Lower leg skin (tissue), 4 donors: ENCODE data around the gene HGS. TPM values are rescaled to one million over a fixed set of nuclear protein-coding genes. Genes with fewer than 3 reads are reported as not detected.

Source experiments
- DNase-seq, 2 donors: peaks; one replicate each; pipeline ENCODE4 v3.0.0-alpha.2; 2019; ENCODE audit warnings: low spot score in 2 of 2
- H3K4me3 ChIP-seq: fragments of 200-600 bp; sonication (generic); 2 replicates; pipeline ENCODE4 v1.5.1; 2017; ENCODE audit warnings: mild to moderate bottlenecking, low read depth; ENCODE audit not compliant: poor library complexity, severe bottlenecking
- POLR2A ChIP-seq, 2 donors: fragments of 450-650 bp; IDR thresholded peaks; one replicate each; pipeline ENCODE4 v1.6.1; 2016 to 2017; ENCODE audit warnings: antibody characterized with exemption in 2 of 2, mild to moderate bottlenecking in 1 of 2, moderate library complexity in 1 of 2
- WGBS, 2 donors: methylation state at CpG; one replicate each; pipeline ENCODE4 v1.1.5; 2018; 5-methylcytosine and 5-hydroxymethylcytosine counted together
- intact Hi-C: fragments of 100-400 bp; cut with DNase I; formaldehyde crosslinking; loops from one replicate; pipeline ENCODE4 v1.15.0; 2023; ENCODE audit warnings: low total_unique reads
- total RNA-seq, 4 donors: library from RNA; depleted of rRNA; stranded (reverse); fragments of >200 nt; gene quantifications; one replicate each; pipeline ENCODE4 v1.1.0, GENCODE V29; 2016
- TF ChIP-seq, protein P1 (sequence below), 3 donors: fragments of 450-650 bp; IDR thresholded peaks; one replicate each; pipeline ENCODE4 v1.5.1; 2016; ENCODE audit warnings: antibody characterized with exemption in 3 of 3, mild to moderate bottlenecking in 3 of 3, moderate library complexity in 2 of 3

Gene HGS
- total RNA-seq, 4 donors from 2014 or later = 87.0 to 160 (median 92.1) TPM

DNA sequence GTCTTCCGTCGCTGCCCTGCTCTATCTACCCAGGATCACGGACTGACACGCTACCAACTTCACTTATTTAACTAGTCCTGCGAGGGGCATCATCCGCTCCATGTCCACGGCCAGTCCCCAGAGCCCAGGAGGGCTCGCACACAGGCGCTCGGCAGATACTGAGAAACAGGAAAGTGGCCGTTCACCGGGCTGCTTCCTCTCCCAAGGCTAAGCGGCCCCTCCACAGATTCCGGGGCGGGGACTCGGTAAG lies 17.8 kb upstream of the HGS start:
- 0 to 1% methylated on average over 8 to 16 of the region's 16 CpGs for WGBS, 2 donors
- DNase-seq = no peak
- TF ChIP-seq, protein P1, sequence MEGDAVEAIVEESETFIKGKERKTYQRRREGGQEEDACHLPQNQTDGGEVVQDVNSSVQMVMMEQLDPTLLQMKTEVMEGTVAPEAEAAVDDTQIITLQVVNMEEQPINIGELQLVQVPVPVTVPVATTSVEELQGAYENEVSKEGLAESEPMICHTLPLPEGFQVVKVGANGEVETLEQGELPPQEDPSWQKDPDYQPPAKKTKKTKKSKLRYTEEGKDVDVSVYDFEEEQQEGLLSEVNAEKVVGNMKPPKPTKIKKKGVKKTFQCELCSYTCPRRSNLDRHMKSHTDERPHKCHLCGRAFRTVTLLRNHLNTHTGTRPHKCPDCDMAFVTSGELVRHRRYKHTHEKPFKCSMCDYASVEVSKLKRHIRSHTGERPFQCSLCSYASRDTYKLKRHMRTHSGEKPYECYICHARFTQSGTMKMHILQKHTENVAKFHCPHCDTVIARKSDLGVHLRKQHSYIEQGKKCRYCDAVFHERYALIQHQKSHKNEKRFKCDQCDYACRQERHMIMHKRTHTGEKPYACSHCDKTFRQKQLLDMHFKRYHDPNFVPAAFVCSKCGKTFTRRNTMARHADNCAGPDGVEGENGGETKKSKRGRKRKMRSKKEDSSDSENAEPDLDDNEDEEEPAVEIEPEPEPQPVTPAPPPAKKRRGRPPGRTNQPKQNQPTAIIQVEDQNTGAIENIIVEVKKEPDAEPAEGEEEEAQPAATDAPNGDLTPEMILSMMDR (IDR thresholded peaks at IDR 0.05) = no peak
- TF ChIP-seq POLR2A (IDR thresholded peaks at IDR 0.05) = no peak
- H3K4me3 ChIP-seq = peak overlapping the region; percentile 91
- intact Hi-C loops = no loop called here

DNA sequence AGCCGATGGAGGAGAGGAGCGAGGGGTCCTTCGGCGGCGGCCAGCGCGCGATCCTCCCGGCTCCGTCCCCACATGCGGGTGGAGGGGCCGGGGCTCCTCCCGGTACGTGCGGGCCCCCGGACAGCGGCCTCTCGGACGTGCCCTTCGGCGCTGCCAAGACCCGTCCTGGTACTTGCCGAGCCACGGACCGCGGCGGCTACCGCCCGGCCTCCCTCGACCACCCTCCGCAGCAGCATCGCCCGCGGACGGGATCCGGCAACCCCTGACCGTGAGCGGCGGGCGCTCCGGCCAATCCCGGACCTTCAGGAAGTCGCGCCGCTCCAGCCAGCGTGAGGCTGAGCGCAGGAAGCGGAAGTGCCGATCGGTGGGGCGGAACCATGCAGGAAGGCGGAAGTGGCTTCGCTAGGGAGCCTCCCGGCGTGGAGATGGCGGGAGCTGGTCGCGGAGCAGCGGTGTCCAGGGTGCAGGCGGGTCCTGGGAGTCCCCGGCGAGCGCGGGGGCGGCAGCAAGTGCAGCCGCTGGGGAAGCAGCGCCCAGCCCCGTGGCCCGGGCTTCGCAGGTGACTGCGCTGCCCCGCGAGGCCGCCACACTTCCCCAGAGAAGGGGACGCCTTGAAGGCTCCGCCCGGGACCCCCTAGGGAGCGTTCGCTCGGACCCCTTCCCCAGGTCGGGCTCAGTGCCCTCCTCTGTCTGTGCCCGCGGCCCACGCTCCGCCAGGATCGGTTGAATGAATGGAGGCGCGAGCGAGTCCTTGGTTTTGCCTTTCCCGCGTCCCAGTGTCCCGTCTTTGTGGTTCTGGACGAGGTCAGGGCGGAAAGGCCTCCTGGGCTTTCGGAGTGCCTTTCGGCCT lies 17.2 kb upstream of the HGS start, which contains the start of the genes CCDC137 and OXLD1:
Gene CCDC137 (plus strand): TSS at position 396 of the 850 bp plus-strand sequence. CDS start 30 bp downstream, at position 426.
Gene OXLD1 (minus strand): TSS at position 264 of the 850 bp plus-strand sequence. CDS start 28 bp downstream, at position 236.
- DNase-seq = peak; percentile 93 to 99
- TF ChIP-seq, protein P1 (IDR thresholded peaks at IDR 0.05) = no peak
- TF ChIP-seq POLR2A (IDR thresholded peaks at IDR 0.05) = peak in 1 of 2 donors; percentile 23

DNA sequence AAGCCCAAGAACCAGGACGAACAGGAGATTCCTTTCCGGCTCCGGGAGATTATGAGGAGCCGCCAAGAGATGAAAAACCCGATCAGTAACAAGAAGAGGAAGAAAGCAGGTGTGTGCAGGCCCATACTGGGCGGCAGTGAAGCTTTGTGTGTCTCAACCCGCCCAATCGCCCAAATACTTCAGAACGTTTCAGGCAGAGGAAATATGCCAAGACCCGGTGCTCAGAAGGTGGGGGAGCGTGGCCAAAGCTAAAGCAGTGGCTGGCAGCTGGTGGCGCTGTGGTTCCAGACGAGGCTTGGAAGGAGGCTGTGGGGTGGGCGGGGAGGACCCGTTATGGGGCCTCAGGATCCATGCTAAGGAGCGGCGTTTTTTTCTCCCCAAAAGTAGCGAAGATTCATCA lies 16.1 kb upstream of the HGS start:
- WGBS, 2 donors = 61 to 62% methylated on average over 18 of the region's 18 CpGs
- TF ChIP-seq, protein P1 (IDR thresholded peaks at IDR 0.05) = no peak
- no peak for TF ChIP-seq POLR2A (IDR thresholded peaks at IDR 0.05)
- no peak overlapping the region for H3K4me3 ChIP-seq
- intact Hi-C loops = no loop called here
- DNase-seq = peak in 1 of 2 donors; percentile 52

More for the DNA sequence above, 17.2 kb upstream of the HGS start, which contains the start of the genes CCDC137 and OXLD1:
- peak within 1 kb of the TSS; percentile 91 for H3K4me3 ChIP-seq
- WGBS, 2 donors = 0 to 1% methylated on average over 45 to 73 of the region's 96 CpGs
- intact Hi-C loops = no loop called here

DNA sequence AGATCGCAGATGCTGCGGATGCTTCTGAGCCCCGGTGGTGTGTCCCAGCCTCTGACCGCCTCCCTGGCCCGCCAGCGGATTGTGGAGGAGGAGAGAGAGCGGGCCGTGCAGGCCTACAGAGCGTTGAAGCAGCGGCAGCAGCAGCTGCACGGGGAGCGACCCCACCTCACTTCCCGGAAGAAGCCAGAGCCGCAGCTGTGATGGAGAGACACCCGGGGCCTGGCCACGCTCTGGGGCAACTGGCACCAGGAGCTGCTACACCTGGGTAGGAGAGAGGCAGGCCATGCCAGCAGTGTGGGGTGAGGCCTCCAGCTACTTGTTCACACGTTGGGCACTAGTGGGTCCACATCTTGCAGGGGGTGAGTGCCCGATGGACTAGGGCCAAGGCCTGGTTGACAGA lies 11.3 kb upstream of the HGS start:
- 80 to 81% methylated on average over 13 to 18 of the region's 18 CpGs for WGBS, 2 donors
- no peak overlapping the region for H3K4me3 ChIP-seq
- TF ChIP-seq, protein P1 (IDR thresholded peaks at IDR 0.05) = no peak
- TF ChIP-seq POLR2A (IDR thresholded peaks at IDR 0.05) = no peak
- DNase-seq = no peak
- intact Hi-C loops = no loop called here

DNA sequence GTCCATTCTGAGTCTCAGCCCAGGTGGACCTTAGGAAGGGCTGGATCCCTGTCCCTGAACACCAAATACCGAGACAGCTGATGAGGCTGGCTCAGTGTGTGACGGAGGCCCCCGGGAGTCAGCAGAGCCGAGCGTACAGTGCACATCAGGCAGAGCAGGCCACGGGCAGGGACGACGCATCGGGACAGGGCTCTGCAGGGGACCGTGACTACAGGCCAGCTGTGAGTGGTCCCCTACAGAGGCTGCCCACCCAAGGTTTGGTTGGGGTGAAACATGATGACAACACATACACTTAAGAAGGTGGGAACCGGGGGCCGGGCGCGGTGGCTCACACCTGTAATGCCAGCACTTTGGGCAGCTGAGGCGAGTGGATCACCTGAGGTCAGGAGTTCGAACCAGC lies 10.9 kb upstream of the HGS start:
- intact Hi-C loops = no loop called here
- TF ChIP-seq POLR2A (IDR thresholded peaks at IDR 0.05) = no peak
- TF ChIP-seq, protein P1 (IDR thresholded peaks at IDR 0.05) = no peak
- H3K4me3 ChIP-seq = no peak overlapping the region
- DNase-seq = no peak
- 89 to 93% methylated on average over 16 of the region's 16 CpGs for WGBS, 2 donors
